SK-N-SH treated with all-trans-retinoic acid at 6 μM for 48 hours (cell line): ENCODE results near the gene FAM171A2.
A peak's percentile ranks its signal among the peaks of the same experiment; 100 is the strongest.

ENCODE experiments used
- ATAC-seq: fragments of 200-7000 bp; cut with Tn5 transposase; 3 replicates; pipeline ENCODE4 v1.9.1; 2020; ENCODE audit warnings: mild to moderate bottlenecking, moderate library complexity
- ARNTL ChIP-seq: fragments of 450-650 bp; formaldehyde crosslinking; IDR thresholded peaks from 2 replicates; pipeline ENCODE4 v1.5.0; 2020; ENCODE audit warnings: low read depth, mild to moderate bottlenecking, moderate library complexity, borderline replicate concordance
- BACH2 ChIP-seq: fragments of 250-450 bp; sonication (Bioruptor Pico); IDR thresholded peaks from 2 replicates; pipeline ENCODE4 v1.9.0; 2021; ENCODE audit warnings: mild to moderate bottlenecking, borderline replicate concordance
- CREB5 ChIP-seq: fragments of 250-450 bp; sonication (Bioruptor Pico); IDR thresholded peaks from 2 replicates; pipeline ENCODE4 v1.5.1; 2020; ENCODE audit warnings: low read depth, mild to moderate bottlenecking, moderate library complexity
- CSDC2 ChIP-seq: fragments of 250-450 bp; sonication (Bioruptor Pico); IDR thresholded peaks from 2 replicates; pipeline ENCODE4 v1.5.0; 2020; ENCODE audit warnings: mild to moderate bottlenecking, moderate library complexity
- CSRNP3 ChIP-seq: fragments of 250-450 bp; sonication (Bioruptor Pico); IDR thresholded peaks from 2 replicates; pipeline ENCODE4 v1.5.1; 2021; ENCODE audit warnings: mild to moderate bottlenecking, moderate library complexity
- ESRRG ChIP-seq: fragments of 250-450 bp; sonication (Bioruptor Pico); IDR thresholded peaks from 2 replicates; pipeline ENCODE4 v1.6.1; 2021; ENCODE audit warnings: mild to moderate bottlenecking
- GLIS3 ChIP-seq: fragments of 250-450 bp; sonication (Bioruptor Pico); IDR thresholded peaks from 2 replicates; pipeline ENCODE4 v1.5.0; 2020; ENCODE audit warnings: mild to moderate bottlenecking, moderate library complexity
- ISL1 ChIP-seq: fragments of 250-450 bp; sonication (Bioruptor Pico); IDR thresholded peaks from 2 replicates; pipeline ENCODE4 v2.1.2; 2022; ENCODE audit warnings: mild to moderate bottlenecking, moderate library complexity
- OSR1 ChIP-seq: fragments of 250-450 bp; sonication (Bioruptor Pico); IDR thresholded peaks from 2 replicates; pipeline ENCODE4 v1.8.0; 2022; ENCODE audit warnings: moderate library complexity, mild to moderate bottlenecking, inconsistent platforms
- PATZ1 ChIP-seq: fragments of 250-450 bp; sonication (Bioruptor Pico); IDR thresholded peaks from 2 replicates; pipeline ENCODE4 v1.8.0; 2020; ENCODE audit warnings: mild to moderate bottlenecking, moderate library complexity, borderline replicate concordance
- POU6F1 ChIP-seq: fragments of 250-450 bp; sonication (Bioruptor Pico); IDR thresholded peaks from 2 replicates; pipeline ENCODE4 v1.8.0; 2021; ENCODE audit warnings: low read depth, mild to moderate bottlenecking, moderate library complexity, borderline replicate concordance
- PPARA ChIP-seq: fragments of 250-450 bp; sonication (Bioruptor Pico); IDR thresholded peaks from 2 replicates; pipeline ENCODE4 v1.5.0; 2020; ENCODE audit warnings: mild to moderate bottlenecking, borderline replicate concordance
- RARB ChIP-seq: fragments of 250-450 bp; sonication (Bioruptor Pico); IDR thresholded peaks from 2 replicates; pipeline ENCODE4 v1.8.0; 2021; ENCODE audit warnings: mild to moderate bottlenecking, moderate library complexity
- SNAI2 ChIP-seq: fragments of 250-450 bp; sonication (Bioruptor Pico); IDR thresholded peaks from 2 replicates; pipeline ENCODE4 v1.5.0; 2020; ENCODE audit warnings: mild to moderate bottlenecking, moderate library complexity
- TCF4 ChIP-seq: fragments of 250-450 bp; sonication (Bioruptor Pico); IDR thresholded peaks from 2 replicates; pipeline ENCODE4 v1.8.0; 2021; ENCODE audit warnings: mild to moderate bottlenecking, moderate library complexity, borderline replicate concordance
- TOX ChIP-seq: fragments of 250-450 bp; sonication (Bioruptor Pico); IDR thresholded peaks from 2 replicates; pipeline ENCODE4 v1.8.0; 2021; ENCODE audit warnings: mild to moderate bottlenecking, moderate library complexity, borderline replicate concordance
- TSHZ2 ChIP-seq: fragments of 250-450 bp; sonication (Bioruptor Pico); IDR thresholded peaks from 2 replicates; pipeline ENCODE4 v1.5.0; 2020; ENCODE audit warnings: mild to moderate bottlenecking, moderate library complexity
- ZC3H10 ChIP-seq: fragments of 250-450 bp; sonication (Bioruptor Pico); IDR thresholded peaks from 2 replicates; pipeline ENCODE4 v1.5.1; 2021; ENCODE audit warnings: mild to moderate bottlenecking, moderate library complexity
- ZFP3 ChIP-seq: fragments of 250-450 bp; sonication (Bioruptor Pico); IDR thresholded peaks from 2 replicates; pipeline ENCODE4 v1.5.0; 2020; ENCODE audit warnings: mild to moderate bottlenecking, moderate library complexity
- ZFP30 ChIP-seq: fragments of 450-650 bp; formaldehyde crosslinking; IDR thresholded peaks from 2 replicates; pipeline ENCODE4 v1.5.0; 2022; ENCODE audit warnings: mild to moderate bottlenecking, moderate library complexity
- ZNF8 ChIP-seq: fragments of 450-650 bp; formaldehyde crosslinking; IDR thresholded peaks from 2 replicates; pipeline ENCODE4 v1.5.0; 2020; ENCODE audit warnings: mild to moderate bottlenecking, moderate library complexity

The FAM171A2 gene

DNA sequence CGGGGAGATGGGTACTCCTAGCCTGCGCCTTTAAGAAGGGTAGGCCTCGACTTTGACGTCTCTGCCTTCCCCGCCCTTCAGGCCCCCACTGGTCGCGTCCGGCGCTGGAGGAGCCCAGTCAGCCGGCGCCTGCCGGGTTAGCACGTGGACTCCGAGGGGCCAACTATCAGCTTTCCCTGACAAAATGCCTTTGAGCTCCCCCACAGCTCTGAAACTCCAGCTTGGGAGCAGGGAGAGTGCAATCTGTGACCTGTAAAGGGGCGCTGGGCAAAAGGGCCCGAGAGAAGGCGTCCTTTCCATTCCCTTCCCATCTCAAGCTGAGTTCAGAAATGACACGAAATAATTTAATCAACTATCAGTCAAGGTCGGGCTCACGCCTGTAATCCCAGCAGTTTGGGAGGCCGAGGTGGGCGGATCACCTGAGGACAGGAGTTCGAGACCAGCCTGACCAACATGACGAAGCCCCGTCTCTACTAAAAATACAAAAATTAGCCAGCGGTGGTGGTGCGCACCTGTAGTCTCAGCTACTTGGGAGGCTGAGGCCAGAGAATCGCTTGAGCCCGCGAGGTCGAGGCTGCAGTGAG is 36.7 kb downstream of the FAM171A2 start:
- ATAC-seq: peak; percentile 82
- TF ChIP-seq ARNTL (CRISPR knock-in tag) (peak; percentile 82; the same call in 1 of the 2 replicates), OSR1 (CRISPR knock-in tag) (no peak)
- TF ChIP-seq, all 23 proteins: peak for 1

DNA sequence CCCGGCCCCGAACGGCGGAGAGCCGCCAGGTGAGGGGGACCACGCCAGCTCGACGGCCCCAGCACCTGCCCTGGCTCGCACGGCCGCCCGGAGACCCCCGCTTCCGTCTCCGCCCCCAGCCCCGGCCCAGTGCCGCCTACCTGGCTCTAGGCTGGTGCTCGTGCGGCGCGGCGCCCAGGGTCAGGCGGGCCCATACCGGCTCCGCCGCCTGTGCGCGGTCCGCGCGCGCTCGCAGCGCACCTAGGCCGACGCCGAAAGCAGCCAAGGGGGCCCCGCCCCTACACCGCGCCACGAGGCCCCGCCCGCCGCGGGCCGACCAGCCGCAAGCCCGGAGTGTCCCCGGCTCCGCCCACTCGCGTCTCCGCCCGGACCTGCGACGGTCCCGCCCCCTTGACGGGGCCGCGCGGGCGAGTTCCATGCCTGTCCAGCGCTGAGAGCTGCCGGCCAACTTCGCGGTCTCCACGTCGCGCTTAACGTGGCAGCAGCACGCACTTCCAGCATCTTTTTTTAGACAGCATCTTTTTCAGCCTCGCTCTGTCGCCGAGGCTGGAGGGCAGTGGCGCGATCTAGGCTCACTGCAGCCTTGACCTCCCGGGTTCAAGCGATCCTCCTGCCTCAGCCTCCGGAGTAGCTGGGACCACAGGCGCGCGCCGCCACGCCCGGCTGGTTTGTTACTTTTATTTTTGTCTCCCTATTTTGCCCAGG is 38.9 kb downstream of the FAM171A2 start, which contains the start of gene SLC25A39:
TSS of gene SLC25A39 (minus strand) at position 253 of the 705 bp plus-strand sequence. CDS start 1,261 bp downstream, outside the sequence.
- ATAC-seq: peak; percentile 82
- TF ChIP-seq PATZ1 (CRISPR knock-in tag) (no peak), ZFP3 (0 out of 2 replicates have a peak, but pooled peaks have one; percentile 22)

DNA sequence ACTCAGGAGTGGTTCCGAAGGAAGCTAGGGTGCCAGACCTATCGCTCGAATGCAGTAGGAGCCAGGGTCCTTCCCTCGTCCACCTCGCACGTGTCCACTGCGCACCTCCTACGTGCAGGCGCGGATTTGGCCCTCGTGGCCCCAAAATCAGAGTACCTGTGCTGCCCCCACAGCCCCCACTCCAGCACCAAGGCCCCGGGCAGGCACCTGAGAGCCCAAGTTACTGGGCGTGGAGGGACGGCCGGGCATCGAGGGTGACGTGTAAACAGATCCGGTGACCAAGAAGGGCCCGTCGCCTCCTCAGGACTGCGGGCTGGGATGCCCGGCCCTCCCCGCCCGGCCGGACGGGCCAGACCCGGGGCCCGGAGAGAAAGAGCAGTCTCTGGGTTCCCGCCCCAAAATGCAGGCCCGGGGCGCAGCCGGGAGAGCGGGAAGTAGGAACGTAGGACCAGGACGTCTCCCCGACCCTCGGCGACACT is 39.5 kb downstream of the FAM171A2 start:
- TF ChIP-seq ARNTL (CRISPR knock-in tag): no peak
- TF ChIP-seq POU6F1 (CRISPR knock-in tag): no peak
- TF ChIP-seq CSRNP3 (CRISPR knock-in tag): no peak
- no peak for TF ChIP-seq ZFP30 (CRISPR knock-in tag)
- TF ChIP-seq SNAI2 (CRISPR knock-in tag): no peak
- TF ChIP-seq TOX (CRISPR knock-in tag): no peak
- TF ChIP-seq CREB5 (CRISPR knock-in tag): no peak
- TF ChIP-seq ESRRG: no peak
- TF ChIP-seq GLIS3 (CRISPR knock-in tag): no peak
- no peak for TF ChIP-seq PPARA (CRISPR knock-in tag)
- TF ChIP-seq ISL1 (CRISPR knock-in tag): no peak
- TF ChIP-seq CSDC2 (CRISPR knock-in tag): no peak
- no peak for TF ChIP-seq BACH2 (CRISPR knock-in tag)
- no peak for TF ChIP-seq TCF4 (CRISPR knock-in tag)
- TF ChIP-seq ZC3H10 (CRISPR knock-in tag): no peak
- TF ChIP-seq RARB (CRISPR knock-in tag): no peak
- no peak for TF ChIP-seq PATZ1 (CRISPR knock-in tag)
- no peak for TF ChIP-seq TSHZ2 (CRISPR knock-in tag)
- TF ChIP-seq ZNF8 (CRISPR knock-in tag): no peak
- ATAC-seq: peak; percentile 12
